ENCODE data around the gene VASP.

VASP gene

DNA sequence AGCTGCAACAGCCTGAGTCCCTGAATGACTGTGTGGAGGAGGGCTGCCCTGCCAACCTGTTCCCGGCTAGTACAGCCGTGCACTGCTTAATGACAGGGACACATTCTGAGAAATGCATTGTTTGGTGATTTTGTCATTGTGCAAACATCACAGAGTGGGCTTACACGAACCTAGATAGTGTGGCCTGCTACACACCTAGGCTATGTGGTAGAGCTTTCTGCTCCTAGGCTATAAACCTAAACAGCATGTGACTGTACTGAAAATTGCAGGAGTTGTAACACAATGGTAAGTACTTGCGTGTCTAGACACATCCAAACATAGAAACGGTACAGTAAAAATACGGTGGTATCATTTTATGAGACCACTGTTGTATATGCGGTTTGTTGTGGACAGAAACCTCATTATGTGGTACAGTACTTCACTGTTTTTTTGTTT is 35.0 kb downstream of the VASP start:
- no peak for TF ChIP-seq FOXP2 (optimal IDR thresholded peaks at IDR 0.05; ENCODE audit: borderline replicate concordance, extremely low read depth, extremely low read length, insufficient read depth)
- TF ChIP-seq SIN3A (IDR thresholded peaks at IDR 0.05; ENCODE audit: borderline replicate concordance, insufficient read depth, low read length), result no peak
- TF ChIP-seq TAF1 (IDR thresholded peaks at IDR 0.05; ENCODE audit: borderline replicate concordance, insufficient read depth, low read length), result no peak
- TF ChIP-seq, protein P1, sequence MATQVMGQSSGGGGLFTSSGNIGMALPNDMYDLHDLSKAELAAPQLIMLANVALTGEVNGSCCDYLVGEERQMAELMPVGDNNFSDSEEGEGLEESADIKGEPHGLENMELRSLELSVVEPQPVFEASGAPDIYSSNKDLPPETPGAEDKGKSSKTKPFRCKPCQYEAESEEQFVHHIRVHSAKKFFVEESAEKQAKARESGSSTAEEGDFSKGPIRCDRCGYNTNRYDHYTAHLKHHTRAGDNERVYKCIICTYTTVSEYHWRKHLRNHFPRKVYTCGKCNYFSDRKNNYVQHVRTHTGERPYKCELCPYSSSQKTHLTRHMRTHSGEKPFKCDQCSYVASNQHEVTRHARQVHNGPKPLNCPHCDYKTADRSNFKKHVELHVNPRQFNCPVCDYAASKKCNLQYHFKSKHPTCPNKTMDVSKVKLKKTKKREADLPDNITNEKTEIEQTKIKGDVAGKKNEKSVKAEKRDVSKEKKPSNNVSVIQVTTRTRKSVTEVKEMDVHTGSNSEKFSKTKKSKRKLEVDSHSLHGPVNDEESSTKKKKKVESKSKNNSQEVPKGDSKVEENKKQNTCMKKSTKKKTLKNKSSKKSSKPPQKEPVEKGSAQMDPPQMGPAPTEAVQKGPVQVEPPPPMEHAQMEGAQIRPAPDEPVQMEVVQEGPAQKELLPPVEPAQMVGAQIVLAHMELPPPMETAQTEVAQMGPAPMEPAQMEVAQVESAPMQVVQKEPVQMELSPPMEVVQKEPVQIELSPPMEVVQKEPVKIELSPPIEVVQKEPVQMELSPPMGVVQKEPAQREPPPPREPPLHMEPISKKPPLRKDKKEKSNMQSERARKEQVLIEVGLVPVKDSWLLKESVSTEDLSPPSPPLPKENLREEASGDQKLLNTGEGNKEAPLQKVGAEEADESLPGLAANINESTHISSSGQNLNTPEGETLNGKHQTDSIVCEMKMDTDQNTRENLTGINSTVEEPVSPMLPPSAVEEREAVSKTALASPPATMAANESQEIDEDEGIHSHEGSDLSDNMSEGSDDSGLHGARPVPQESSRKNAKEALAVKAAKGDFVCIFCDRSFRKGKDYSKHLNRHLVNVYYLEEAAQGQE (IDR thresholded peaks at IDR 0.05; ENCODE audit: insufficient read depth in 1 of 2, low read depth in 2 of 2, low read length in 2 of 2), result no peak
- TF ChIP-seq POLR2AphosphoS5 (IDR thresholded peaks at IDR 0.05; ENCODE audit: low read depth, low read length), result no peak

DNA sequence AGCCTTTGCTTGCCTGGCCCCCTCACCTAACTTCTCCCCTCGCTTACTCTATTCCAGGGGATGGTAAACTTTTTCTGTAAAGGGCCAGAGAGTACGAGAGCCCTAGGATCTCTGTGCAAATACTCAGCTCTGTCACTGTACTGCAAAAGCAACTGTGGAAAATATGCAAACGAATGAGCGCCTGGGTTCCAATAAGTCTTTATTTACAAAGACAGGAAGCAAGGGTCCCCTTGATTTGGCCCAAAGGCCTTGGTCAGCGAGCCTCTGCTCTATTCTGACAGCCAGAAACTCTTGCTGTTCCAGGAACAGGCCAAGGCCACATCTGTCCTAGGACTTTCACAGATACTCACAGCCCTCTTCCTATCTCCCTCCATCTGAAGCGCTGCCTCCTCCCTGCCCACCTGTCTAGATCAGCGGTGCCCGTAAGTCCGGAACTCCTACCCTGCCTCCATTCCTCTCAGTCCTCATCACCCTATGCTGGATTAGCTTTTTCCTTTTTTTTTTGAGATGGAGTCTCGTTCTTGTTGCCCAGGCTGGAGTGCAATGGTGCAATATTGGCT is 40.0 kb downstream of the VASP start:
- TF ChIP-seq FOXP2 (optimal IDR thresholded peaks at IDR 0.05; ENCODE audit: borderline replicate concordance, extremely low read depth, extremely low read length, insufficient read depth), result no peak
- TF ChIP-seq, protein P1 (IDR thresholded peaks at IDR 0.05; ENCODE audit: insufficient read depth in 1 of 2, low read depth in 2 of 2, low read length in 2 of 2), result no peak
- TF ChIP-seq SIN3A (IDR thresholded peaks at IDR 0.05; ENCODE audit: borderline replicate concordance, insufficient read depth, low read length), result no peak
- no peak for TF ChIP-seq POLR2AphosphoS5 (IDR thresholded peaks at IDR 0.05; ENCODE audit: low read depth, low read length)
- no peak for TF ChIP-seq TAF1 (IDR thresholded peaks at IDR 0.05; ENCODE audit: borderline replicate concordance, insufficient read depth, low read length)

DNA sequence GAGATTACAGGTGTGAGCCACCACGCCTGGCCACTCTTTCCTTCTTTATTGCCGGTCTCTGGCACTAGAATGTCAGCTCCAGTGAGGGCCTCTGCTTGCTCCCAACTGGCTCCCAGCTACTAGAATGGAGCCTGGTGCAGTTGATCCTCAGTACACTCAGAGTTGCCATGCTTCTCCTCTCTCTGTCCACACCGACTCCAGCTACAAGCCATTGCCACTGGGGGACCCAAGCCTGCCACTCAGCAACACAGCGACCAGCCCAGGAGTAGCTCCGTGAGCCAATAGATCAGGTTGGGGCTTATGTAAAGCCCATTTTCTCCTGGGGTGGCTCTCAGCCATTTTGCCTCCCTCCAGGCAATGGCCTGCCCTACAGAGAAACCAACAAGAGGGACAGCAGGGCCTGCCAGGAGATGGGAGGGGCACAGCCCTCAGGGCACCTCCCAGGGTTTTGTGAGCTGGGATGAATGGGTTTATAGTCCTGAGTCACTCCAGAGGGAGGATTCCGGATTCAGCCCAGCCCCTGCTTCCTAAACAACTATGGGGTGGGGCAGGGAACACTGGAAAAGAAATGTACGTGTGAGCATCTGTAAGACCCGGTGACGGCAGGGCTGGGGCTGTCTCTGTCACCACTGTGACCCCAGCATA is 40.8 kb downstream of the VASP start:
- TF ChIP-seq SIN3A (IDR thresholded peaks at IDR 0.05; ENCODE audit: borderline replicate concordance, insufficient read depth, low read length) (no peak), TAF1 (IDR thresholded peaks at IDR 0.05; ENCODE audit: borderline replicate concordance, insufficient read depth, low read length) (no peak), POLR2AphosphoS5 (IDR thresholded peaks at IDR 0.05; ENCODE audit: low read depth, low read length) (no peak), FOXP2 (optimal IDR thresholded peaks at IDR 0.05; ENCODE audit: borderline replicate concordance, extremely low read depth, extremely low read length, insufficient read depth) (no peak)
- TF ChIP-seq, protein P1 (IDR thresholded peaks at IDR 0.05; ENCODE audit: insufficient read depth in 1 of 2, low read depth in 2 of 2, low read length in 2 of 2), result no peak

DNA sequence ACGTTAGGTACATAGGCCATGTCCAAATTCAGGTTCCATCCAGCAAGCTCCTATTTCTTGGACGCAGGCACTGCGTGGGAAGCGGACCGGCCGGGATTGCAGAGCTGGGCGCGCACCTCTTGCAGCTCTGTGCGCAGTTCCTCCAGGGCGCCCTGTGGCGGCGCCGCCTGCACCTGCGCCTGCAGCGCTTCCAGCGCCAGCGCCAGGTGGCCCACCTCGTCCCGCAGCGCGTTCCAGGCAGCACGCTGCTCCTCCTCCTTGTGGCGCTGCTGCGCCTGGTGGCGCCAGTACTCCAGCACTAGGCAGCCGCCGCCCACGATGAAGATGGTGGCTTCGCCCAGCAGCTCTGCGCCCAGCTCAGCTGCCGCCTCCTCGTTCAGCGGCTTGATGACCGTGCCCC is 46.2 kb downstream of the VASP start:
- TF ChIP-seq SIN3A (IDR thresholded peaks at IDR 0.05; ENCODE audit: borderline replicate concordance, insufficient read depth, low read length), result no peak
- no peak for TF ChIP-seq POLR2AphosphoS5 (IDR thresholded peaks at IDR 0.05; ENCODE audit: low read depth, low read length)
- no peak for TF ChIP-seq TAF1 (IDR thresholded peaks at IDR 0.05; ENCODE audit: borderline replicate concordance, insufficient read depth, low read length)
- TF ChIP-seq, protein P1 (IDR thresholded peaks at IDR 0.05; ENCODE audit: insufficient read depth in 1 of 2, low read depth in 2 of 2, low read length in 2 of 2), result no peak
- no peak for TF ChIP-seq FOXP2 (optimal IDR thresholded peaks at IDR 0.05; ENCODE audit: borderline replicate concordance, extremely low read depth, extremely low read length, insufficient read depth)
